GM23338 (cell line): ENCODE data around the gene RAB40C.

Source experiments
- CREB1 ChIP-seq: fragments of 250-450 bp; sonication (Bioruptor Pico); IDR thresholded peaks from 2 replicates; pipeline ENCODE4 v1.5.0; 2020; ENCODE audit warnings: low read depth, mild to moderate bottlenecking, moderate library complexity
- EZH2 ChIP-seq: fragments of 200-600 bp; sonication (generic); IDR thresholded peaks from one replicate; pipeline ENCODE4 v1.8.0; 2017; ENCODE audit warnings: antibody characterized with exemption, mild to moderate bottlenecking, low read depth; ENCODE audit not compliant: unreplicated experiment
- EZH2phosphoT487 ChIP-seq: fragments of 200-600 bp; sonication (generic); IDR thresholded peaks from one replicate; pipeline ENCODE4 v1.8.1; 2018; ENCODE audit warnings: antibody characterized with exemption; ENCODE audit not compliant: unreplicated experiment
- JUNB ChIP-seq: IDR thresholded peaks from one replicate; pipeline ENCODE4 v1.6.1; 2016; ENCODE audit warnings: antibody characterized with exemption; ENCODE audit not compliant: unreplicated experiment
- NANOG ChIP-seq: IDR thresholded peaks from 2 replicates; pipeline ENCODE4 v1.6.1; 2016; ENCODE audit warnings: antibody characterized with exemption, borderline replicate concordance
- POLR2AphosphoS5 ChIP-seq: IDR thresholded peaks from 2 replicates; pipeline ENCODE4 v1.6.1; 2016; ENCODE audit warnings: antibody characterized with exemption, low read depth
- STAT1 ChIP-seq: IDR thresholded peaks from one replicate; pipeline ENCODE4 v1.6.1; 2016; ENCODE audit warnings: antibody characterized with exemption; ENCODE audit not compliant: unreplicated experiment
- ZNF114 ChIP-seq: fragments of 250-450 bp; sonication (Bioruptor Pico); IDR thresholded peaks from 2 replicates; pipeline ENCODE4 v1.5.0; 2020; ENCODE audit warnings: mild to moderate bottlenecking, moderate library complexity
- ZNF331 ChIP-seq: fragments of 250-450 bp; sonication (Bioruptor Pico); IDR thresholded peaks from 2 replicates; pipeline ENCODE4 v1.5.0; 2020; ENCODE audit warnings: low read depth, mild to moderate bottlenecking, moderate library complexity
- TF ChIP-seq, protein P1 (sequence below), 2 experiments: fragments of 200-600 bp in 1 of 2; sonication (generic) in 1 of 2; conservative IDR thresholded peaks; 2 replicates each; pipeline versions ENCODE4 v1.5.1 to v1.6.1; 2016 to 2017; ENCODE audit warnings: antibody characterized with exemption in 2 of 2, low read depth in 2 of 2, mild to moderate bottlenecking in 2 of 2, moderate library complexity in 1 of 2
- TF ChIP-seq, protein P2 (sequence below): IDR thresholded peaks from one replicate; pipeline ENCODE4 v1.6.1; 2018; ENCODE audit warnings: antibody characterized with exemption; ENCODE audit not compliant: unreplicated experiment
- TF ChIP-seq, protein P3 (sequence below): fragments of 250-450 bp; sonication (Bioruptor Pico); IDR thresholded peaks from 2 replicates; pipeline ENCODE4 v1.5.0; 2020; ENCODE audit warnings: mild to moderate bottlenecking, moderate library complexity

DNA sequence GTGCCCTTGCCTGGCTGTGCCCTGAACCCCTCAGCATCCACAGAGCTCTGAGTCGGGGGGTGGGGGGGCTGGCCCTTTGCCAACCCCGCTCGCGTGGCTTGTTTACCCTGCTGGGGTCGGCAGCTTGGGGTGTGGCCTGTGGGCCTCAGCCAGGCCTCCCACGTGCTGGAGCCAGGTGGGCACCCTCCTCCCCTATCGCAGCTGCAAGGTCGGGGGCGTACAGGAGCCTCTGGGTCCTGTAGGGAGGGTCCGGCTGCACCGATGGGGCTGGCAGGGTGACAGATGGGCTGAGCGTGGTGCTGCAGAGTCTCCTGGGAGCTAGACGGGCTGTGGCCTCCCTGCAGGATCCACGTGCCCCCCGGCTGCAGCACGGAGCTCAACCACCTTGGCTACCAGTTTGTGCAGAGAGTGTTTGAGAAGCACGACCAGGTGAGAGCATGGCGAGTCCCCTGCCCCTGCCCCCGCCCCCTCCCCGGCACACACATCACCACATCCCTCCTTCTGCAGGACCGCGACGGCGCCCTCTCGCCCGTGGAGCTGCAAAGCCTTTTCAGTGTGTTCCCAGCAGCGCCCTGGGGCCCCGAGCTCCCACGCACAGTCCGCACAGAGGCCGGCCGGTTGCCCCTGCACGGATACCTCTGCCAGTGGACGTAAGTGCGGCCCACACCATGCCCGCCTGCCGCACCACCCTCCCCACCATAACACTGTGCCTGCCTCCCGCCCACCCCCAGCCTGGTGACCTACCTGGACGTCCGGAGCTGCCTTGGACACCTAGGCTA lies 81.7 kb downstream of the RAB40C start:
- TF ChIP-seq, protein P1, sequence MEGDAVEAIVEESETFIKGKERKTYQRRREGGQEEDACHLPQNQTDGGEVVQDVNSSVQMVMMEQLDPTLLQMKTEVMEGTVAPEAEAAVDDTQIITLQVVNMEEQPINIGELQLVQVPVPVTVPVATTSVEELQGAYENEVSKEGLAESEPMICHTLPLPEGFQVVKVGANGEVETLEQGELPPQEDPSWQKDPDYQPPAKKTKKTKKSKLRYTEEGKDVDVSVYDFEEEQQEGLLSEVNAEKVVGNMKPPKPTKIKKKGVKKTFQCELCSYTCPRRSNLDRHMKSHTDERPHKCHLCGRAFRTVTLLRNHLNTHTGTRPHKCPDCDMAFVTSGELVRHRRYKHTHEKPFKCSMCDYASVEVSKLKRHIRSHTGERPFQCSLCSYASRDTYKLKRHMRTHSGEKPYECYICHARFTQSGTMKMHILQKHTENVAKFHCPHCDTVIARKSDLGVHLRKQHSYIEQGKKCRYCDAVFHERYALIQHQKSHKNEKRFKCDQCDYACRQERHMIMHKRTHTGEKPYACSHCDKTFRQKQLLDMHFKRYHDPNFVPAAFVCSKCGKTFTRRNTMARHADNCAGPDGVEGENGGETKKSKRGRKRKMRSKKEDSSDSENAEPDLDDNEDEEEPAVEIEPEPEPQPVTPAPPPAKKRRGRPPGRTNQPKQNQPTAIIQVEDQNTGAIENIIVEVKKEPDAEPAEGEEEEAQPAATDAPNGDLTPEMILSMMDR (conservative IDR thresholded peaks at IDR 0.05; ENCODE audit: low read depth in 2 of 2) = no peak
- TF ChIP-seq POLR2AphosphoS5 = no peak
- TF ChIP-seq CREB1 (CRISPR knock-in tag) = no peak
- no peak for TF ChIP-seq EZH2
- TF ChIP-seq, protein P2, sequence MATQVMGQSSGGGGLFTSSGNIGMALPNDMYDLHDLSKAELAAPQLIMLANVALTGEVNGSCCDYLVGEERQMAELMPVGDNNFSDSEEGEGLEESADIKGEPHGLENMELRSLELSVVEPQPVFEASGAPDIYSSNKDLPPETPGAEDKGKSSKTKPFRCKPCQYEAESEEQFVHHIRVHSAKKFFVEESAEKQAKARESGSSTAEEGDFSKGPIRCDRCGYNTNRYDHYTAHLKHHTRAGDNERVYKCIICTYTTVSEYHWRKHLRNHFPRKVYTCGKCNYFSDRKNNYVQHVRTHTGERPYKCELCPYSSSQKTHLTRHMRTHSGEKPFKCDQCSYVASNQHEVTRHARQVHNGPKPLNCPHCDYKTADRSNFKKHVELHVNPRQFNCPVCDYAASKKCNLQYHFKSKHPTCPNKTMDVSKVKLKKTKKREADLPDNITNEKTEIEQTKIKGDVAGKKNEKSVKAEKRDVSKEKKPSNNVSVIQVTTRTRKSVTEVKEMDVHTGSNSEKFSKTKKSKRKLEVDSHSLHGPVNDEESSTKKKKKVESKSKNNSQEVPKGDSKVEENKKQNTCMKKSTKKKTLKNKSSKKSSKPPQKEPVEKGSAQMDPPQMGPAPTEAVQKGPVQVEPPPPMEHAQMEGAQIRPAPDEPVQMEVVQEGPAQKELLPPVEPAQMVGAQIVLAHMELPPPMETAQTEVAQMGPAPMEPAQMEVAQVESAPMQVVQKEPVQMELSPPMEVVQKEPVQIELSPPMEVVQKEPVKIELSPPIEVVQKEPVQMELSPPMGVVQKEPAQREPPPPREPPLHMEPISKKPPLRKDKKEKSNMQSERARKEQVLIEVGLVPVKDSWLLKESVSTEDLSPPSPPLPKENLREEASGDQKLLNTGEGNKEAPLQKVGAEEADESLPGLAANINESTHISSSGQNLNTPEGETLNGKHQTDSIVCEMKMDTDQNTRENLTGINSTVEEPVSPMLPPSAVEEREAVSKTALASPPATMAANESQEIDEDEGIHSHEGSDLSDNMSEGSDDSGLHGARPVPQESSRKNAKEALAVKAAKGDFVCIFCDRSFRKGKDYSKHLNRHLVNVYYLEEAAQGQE = no peak
- no peak for TF ChIP-seq ZNF114 (CRISPR knock-in tag)
- TF ChIP-seq JUNB = no peak
- TF ChIP-seq EZH2phosphoT487 = no peak
- no peak for TF ChIP-seq ZNF331
- no peak for TF ChIP-seq STAT1
- TF ChIP-seq, protein P3, sequence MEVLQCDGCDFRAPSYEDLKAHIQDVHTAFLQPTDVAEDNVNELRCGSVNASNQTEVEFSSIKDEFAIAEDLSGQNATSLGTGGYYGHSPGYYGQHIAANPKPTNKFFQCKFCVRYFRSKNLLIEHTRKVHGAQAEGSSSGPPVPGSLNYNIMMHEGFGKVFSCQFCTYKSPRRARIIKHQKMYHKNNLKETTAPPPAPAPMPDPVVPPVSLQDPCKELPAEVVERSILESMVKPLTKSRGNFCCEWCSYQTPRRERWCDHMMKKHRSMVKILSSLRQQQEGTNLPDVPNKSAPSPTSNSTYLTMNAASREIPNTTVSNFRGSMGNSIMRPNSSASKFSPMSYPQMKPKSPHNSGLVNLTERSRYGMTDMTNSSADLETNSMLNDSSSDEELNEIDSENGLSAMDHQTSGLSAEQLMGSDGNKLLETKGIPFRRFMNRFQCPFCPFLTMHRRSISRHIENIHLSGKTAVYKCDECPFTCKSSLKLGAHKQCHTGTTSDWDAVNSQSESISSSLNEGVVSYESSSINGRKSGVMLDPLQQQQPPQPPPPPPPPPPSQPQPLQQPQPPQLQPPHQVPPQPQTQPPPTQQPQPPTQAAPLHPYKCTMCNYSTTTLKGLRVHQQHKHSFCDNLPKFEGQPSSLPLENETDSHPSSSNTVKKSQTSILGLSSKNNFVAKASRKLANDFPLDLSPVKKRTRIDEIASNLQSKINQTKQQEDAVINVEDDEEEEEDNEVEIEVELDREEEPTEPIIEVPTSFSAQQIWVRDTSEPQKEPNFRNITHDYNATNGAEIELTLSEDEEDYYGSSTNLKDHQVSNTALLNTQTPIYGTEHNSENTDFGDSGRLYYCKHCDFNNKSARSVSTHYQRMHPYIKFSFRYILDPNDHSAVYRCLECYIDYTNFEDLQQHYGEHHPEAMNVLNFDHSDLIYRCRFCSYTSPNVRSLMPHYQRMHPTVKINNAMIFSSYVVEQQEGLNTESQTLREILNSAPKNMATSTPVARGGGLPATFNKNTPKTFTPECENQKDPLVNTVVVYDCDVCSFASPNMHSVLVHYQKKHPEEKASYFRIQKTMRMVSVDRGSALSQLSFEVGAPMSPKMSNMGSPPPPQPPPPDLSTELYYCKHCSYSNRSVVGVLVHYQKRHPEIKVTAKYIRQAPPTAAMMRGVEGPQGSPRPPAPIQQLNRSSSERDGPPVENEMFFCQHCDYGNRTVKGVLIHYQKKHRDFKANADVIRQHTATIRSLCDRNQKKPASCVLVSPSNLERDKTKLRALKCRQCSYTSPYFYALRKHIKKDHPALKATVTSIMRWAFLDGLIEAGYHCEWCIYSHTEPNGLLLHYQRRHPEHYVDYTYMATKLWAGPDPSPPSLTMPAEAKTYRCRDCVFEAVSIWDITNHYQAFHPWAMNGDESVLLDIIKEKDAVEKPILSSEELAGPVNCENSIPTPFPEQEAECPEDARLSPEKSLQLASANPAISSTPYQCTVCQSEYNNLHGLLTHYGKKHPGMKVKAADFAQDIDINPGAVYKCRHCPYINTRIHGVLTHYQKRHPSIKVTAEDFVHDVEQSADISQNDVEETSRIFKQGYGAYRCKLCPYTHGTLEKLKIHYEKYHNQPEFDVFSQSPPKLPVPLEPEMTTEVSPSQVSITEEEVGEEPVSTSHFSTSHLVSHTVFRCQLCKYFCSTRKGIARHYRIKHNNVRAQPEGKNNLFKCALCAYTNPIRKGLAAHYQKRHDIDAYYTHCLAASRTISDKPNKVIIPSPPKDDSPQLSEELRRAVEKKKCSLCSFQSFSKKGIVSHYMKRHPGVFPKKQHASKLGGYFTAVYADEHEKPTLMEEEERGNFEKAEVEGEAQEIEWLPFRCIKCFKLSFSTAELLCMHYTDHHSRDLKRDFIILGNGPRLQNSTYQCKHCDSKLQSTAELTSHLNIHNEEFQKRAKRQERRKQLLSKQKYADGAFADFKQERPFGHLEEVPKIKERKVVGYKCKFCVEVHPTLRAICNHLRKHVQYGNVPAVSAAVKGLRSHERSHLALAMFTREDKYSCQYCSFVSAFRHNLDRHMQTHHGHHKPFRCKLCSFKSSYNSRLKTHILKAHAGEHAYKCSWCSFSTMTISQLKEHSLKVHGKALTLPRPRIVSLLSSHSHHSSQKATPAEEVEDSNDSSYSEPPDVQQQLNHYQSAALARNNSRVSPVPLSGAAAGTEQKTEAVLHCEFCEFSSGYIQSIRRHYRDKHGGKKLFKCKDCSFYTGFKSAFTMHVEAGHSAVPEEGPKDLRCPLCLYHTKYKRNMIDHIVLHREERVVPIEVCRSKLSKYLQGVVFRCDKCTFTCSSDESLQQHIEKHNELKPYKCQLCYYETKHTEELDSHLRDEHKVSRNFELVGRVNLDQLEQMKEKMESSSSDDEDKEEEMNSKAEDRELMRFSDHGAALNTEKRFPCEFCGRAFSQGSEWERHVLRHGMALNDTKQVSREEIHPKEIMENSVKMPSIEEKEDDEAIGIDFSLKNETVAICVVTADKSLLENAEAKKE (CRISPR knock-in tag) = no peak
- TF ChIP-seq NANOG = no peak
